Thoracic aorta (tissue), 2 donors: ENCODE results near the gene MORN3. TPM values are rescaled to one million over a fixed set of nuclear protein-coding genes. Genes with fewer than 3 reads are reported as not detected.

Experiments
- ATAC-seq: fragments of 150-250 bp; one replicate; pipeline ENCODE4 v1.8.0; 2017; ENCODE audit warnings: low read depth; ENCODE audit not compliant: insufficient number of reproducible peaks, low FRiP score
- DNase-seq: peaks from one replicate; pipeline ENCODE4 v3.0.0-alpha.2; 2020; ENCODE audit warnings: low spot score
- H3K27ac ChIP-seq, 2 donors: fragments of 200-600 bp; sonication (generic); 1 replicate in 1 of 2; 2 replicates in 1 of 2; pipeline ENCODE4 v1.5.1; 2016; ENCODE audit warnings: mild to moderate bottlenecking in 2 of 2, moderate library complexity in 2 of 2
- H3K27me3 ChIP-seq: fragments of 200-600 bp; sonication (generic); replicated peaks from 2 replicates; pipeline ENCODE4 v1.6.0; 2016; ENCODE audit warnings: mild to moderate bottlenecking; ENCODE audit not compliant: insufficient read depth
- H3K36me3 ChIP-seq: fragments of 200-600 bp; sonication (generic); one replicate; pipeline ENCODE4 v1.5.1; 2016
- H3K4me1 ChIP-seq, 2 donors: fragments of 200-600 bp; sonication (generic); 1 replicate in 1 of 2; 2 replicates in 1 of 2; pipeline versions ENCODE4 v1.5.1 to v1.6.0; 2016; ENCODE audit warnings: low read depth in 2 of 2, mild to moderate bottlenecking in 1 of 2; ENCODE audit not compliant: control insufficient read depth in 1 of 2
- H3K4me3 ChIP-seq: fragments of 200-600 bp; sonication (generic); 2 replicates; pipeline ENCODE4 v1.5.1; 2016; ENCODE audit warnings: mild to moderate bottlenecking
- H3K9me3 ChIP-seq: fragments of 200-600 bp; sonication (generic); 2 replicates; pipeline ENCODE4 v1.5.1; 2016
- CTCF ChIP-seq: fragments of 200-600 bp; sonication (generic); IDR thresholded peaks from one replicate; pipeline ENCODE4 v1.5.1; 2019; ENCODE audit warnings: antibody characterized with exemption
- total RNA-seq, 2 donors: library from RNA; depleted of rRNA; stranded (reverse); fragments of >200 nt; gene quantifications; one replicate each; pipeline versions ENCODE4 v1.1.0 to v1.2.3, GENCODE V29; 2016

The MORN3 gene
- total RNA-seq, 2 donors from 2014 or later, result 0.78 TPM; not detected in 1

- no peak for DNase-seq
- TF ChIP-seq CTCF, result no peak
- H3K27ac ChIP-seq, result peak overlapping the region in 1 of 2 donors; percentile 84
- H3K9me3 ChIP-seq, result no peaks in the 10 kb centered on the region
- no peaks in the 10 kb centered on the region for H3K27me3 ChIP-seq
- peaks cover 7 to 25% of the 10 kb centered on the region in 2 donors for H3K4me1 ChIP-seq
- ATAC-seq, result no peak
- H3K36me3 ChIP-seq, result no peaks in the 10 kb centered on the region
- peak overlapping the region; percentile 76 for H3K4me3 ChIP-seq
Measured at GRCh38 chr12:121628037-121628436, 41.4 kb downstream of the MORN3 start.

- H3K27ac ChIP-seq, result peak overlapping the region; percentile 84 to 93
- peak; percentile 23 for DNase-seq
- H3K27me3 ChIP-seq, result no peaks in the 10 kb centered on the region
- H3K9me3 ChIP-seq, result no peaks in the 10 kb centered on the region
- no peak for ATAC-seq
- peak overlapping the region; percentile 76 for H3K4me3 ChIP-seq
- TF ChIP-seq CTCF, result no peak
- no peaks in the 10 kb centered on the region for H3K36me3 ChIP-seq
- H3K4me1 ChIP-seq, result peaks cover 7 to 25% of the 10 kb centered on the region in 2 donors
Measured at GRCh38 chr12:121626853-121627640, 42.4 kb downstream of the MORN3 start.

GRCh38 chr12:121626087-121626852, 43.2 kb downstream of the MORN3 start, which contains the start of gene ORAI1:
ORAI1 (plus strand) TSS chr12:121626530.
- Histone ChIP-seq H3K4me1 (peaks cover 7 to 25% of the 10 kb centered on the region in 2 donors), H3K9me3 (no peaks in the 10 kb centered on the region), H3K27ac (peak within 1 kb of the TSS; percentile 84 to 93), H3K36me3 (no peaks in the 10 kb centered on the region), H3K27me3 (no peaks in the 10 kb centered on the region), H3K4me3 (peak within 1 kb of the TSS; percentile 76)
- TF ChIP-seq CTCF, result no peak
- peak; percentile 84 for ATAC-seq
- peak; percentile 81 for DNase-seq

- no peak for TF ChIP-seq CTCF
- no peak for DNase-seq
- Histone ChIP-seq H3K36me3 (no peaks in the 10 kb centered on the region), H3K4me3 (no peak overlapping the region), H3K27ac (no peak overlapping the region), H3K4me1 (peaks cover 0 to 15% of the 10 kb centered on the region in 2 donors), H3K9me3 (no peaks in the 10 kb centered on the region), H3K27me3 (no peaks in the 10 kb centered on the region)
- ATAC-seq, result no peak
Measured at GRCh38 chr12:121620333-121620891, 49.0 kb downstream of the MORN3 start.

GRCh38 chr12:121618659-121619233, 50.7 kb downstream of the MORN3 start:
- TF ChIP-seq CTCF, result no peak
- no peak for ATAC-seq
- H3K9me3 ChIP-seq, result no peaks in the 10 kb centered on the region
- no peak overlapping the region for H3K27ac ChIP-seq
- H3K36me3 ChIP-seq, result no peaks in the 10 kb centered on the region
- H3K4me1 ChIP-seq, result peaks cover 0 to 9% of the 10 kb centered on the region in 2 donors
- H3K27me3 ChIP-seq, result no peaks in the 10 kb centered on the region
- DNase-seq, result no peak
- H3K4me3 ChIP-seq, result no peak overlapping the region
